GM23338 (cell line): Measurements from ENCODE around the gene ABAT. TPM values are rescaled to one million over a fixed set of nuclear protein-coding genes. Genes with fewer than 3 reads are reported as not detected.

Experiments
- ATAC-seq: fragments of 200-7000 bp; cut with Tn5 transposase; 3 replicates; pipeline ENCODE4 v1.9.1; 2020
- DNase-seq: peaks from one replicate; pipeline ENCODE4 v3.0.0-alpha.2; 2015; ENCODE audit warnings: low spot score
- H2AFZ ChIP-seq: fragments of 200-600 bp; sonication (generic); 2 replicates; pipeline ENCODE4 v1.8.0; 2016; ENCODE audit warnings: antibody characterized with exemption, mild to moderate bottlenecking, moderate library complexity
- H3F3A ChIP-seq: fragments of 200-600 bp; sonication (generic); replicated peaks from 2 replicates; pipeline ENCODE4 v1.8.0; 2017; ENCODE audit warnings: antibody characterized with exemption, mixed run types, low read depth
- H3K27ac ChIP-seq: fragments of 200-600 bp; sonication (generic); 2 replicates; pipeline ENCODE4 v1.6.1; 2016; ENCODE audit warnings: low read depth
- H3K27me3 ChIP-seq: fragments of 200-600 bp; sonication (generic); 2 replicates; pipeline ENCODE4 v1.8.0; 2016; ENCODE audit warnings: mild to moderate bottlenecking, mixed run types, moderate library complexity; ENCODE audit not compliant: insufficient read depth
- H3K36me3 ChIP-seq: fragments of 200-600 bp; sonication (generic); 2 replicates; pipeline ENCODE4 v1.8.0; 2016; ENCODE audit warnings: mild to moderate bottlenecking; ENCODE audit not compliant: insufficient read depth
- H3K4me1 ChIP-seq: fragments of 200-600 bp; sonication (generic); 2 replicates; pipeline ENCODE4 v1.8.0; 2016; ENCODE audit warnings: mild to moderate bottlenecking, moderate library complexity; ENCODE audit not compliant: insufficient read depth
- H3K4me2 ChIP-seq: fragments of 200-600 bp; sonication (generic); 2 replicates; pipeline ENCODE4 v1.7.1; 2017; ENCODE audit warnings: mixed run types
- H3K4me3 ChIP-seq: fragments of 200-600 bp; sonication (generic); 2 replicates; pipeline ENCODE4 v1.6.1; 2016; ENCODE audit warnings: mixed run types
- H3K79me2 ChIP-seq: fragments of 200-600 bp; sonication (generic); replicated peaks from 2 replicates; pipeline ENCODE4 v1.8.0; 2017; ENCODE audit warnings: mild to moderate bottlenecking; ENCODE audit not compliant: insufficient read depth
- H3K9me2 ChIP-seq: fragments of 200-600 bp; sonication (generic); 2 replicates; pipeline ENCODE4 v1.8.0; 2017; ENCODE audit not compliant: insufficient read depth
- H4K20me1 ChIP-seq: fragments of 200-600 bp; sonication (generic); replicated peaks from 2 replicates; pipeline ENCODE4 v1.8.0; 2017; ENCODE audit warnings: mild to moderate bottlenecking; ENCODE audit not compliant: insufficient read depth
- H3K27ac Mint-ChIP-seq: 2 replicates; pipeline ENCODE4 v1.8.0; 2020; ENCODE audit warnings: inconsistent platforms, mild to moderate bottlenecking, moderate library complexity, mixed read lengths
- H3K27me3 Mint-ChIP-seq: 3 replicates; pipeline ENCODE4 v1.8.0; 2022; ENCODE audit warnings: low read depth, mild to moderate bottlenecking, moderate library complexity, mixed read lengths, inconsistent platforms; ENCODE audit not compliant: insufficient read depth, poor library complexity
- H3K36me3 Mint-ChIP-seq: 3 replicates; pipeline ENCODE4 v1.8.0; 2021; ENCODE audit warnings: low read depth, mild to moderate bottlenecking, inconsistent platforms, moderate library complexity, mixed read lengths
- H3K4me1 Mint-ChIP-seq: 3 replicates; pipeline ENCODE4 v1.8.0; 2020; ENCODE audit warnings: mild to moderate bottlenecking, inconsistent platforms, mixed read lengths
- H3K4me3 Mint-ChIP-seq: 3 replicates; pipeline ENCODE4 v1.8.0; 2021; ENCODE audit warnings: moderate library complexity, mild to moderate bottlenecking, inconsistent platforms, mixed read lengths
- H3K9me3 Mint-ChIP-seq: 3 replicates; pipeline ENCODE4 v1.8.0; 2020; ENCODE audit warnings: moderate library complexity, mild to moderate bottlenecking, inconsistent platforms, mixed read lengths
- CREB1 ChIP-seq: fragments of 250-450 bp; sonication (Bioruptor Pico); IDR thresholded peaks from 2 replicates; pipeline ENCODE4 v1.5.0; 2020; ENCODE audit warnings: low read depth, mild to moderate bottlenecking, moderate library complexity
- EZH2phosphoT487 ChIP-seq: fragments of 200-600 bp; sonication (generic); IDR thresholded peaks from one replicate; pipeline ENCODE4 v1.8.1; 2018; ENCODE audit warnings: antibody characterized with exemption; ENCODE audit not compliant: unreplicated experiment
- JUNB ChIP-seq: IDR thresholded peaks from one replicate; pipeline ENCODE4 v1.6.1; 2016; ENCODE audit warnings: antibody characterized with exemption; ENCODE audit not compliant: unreplicated experiment
- NANOG ChIP-seq: IDR thresholded peaks from 2 replicates; pipeline ENCODE4 v1.6.1; 2016; ENCODE audit warnings: antibody characterized with exemption, borderline replicate concordance
- POLR2AphosphoS5 ChIP-seq: IDR thresholded peaks from 2 replicates; pipeline ENCODE4 v1.6.1; 2016; ENCODE audit warnings: antibody characterized with exemption, low read depth
- STAT1 ChIP-seq: IDR thresholded peaks from one replicate; pipeline ENCODE4 v1.6.1; 2016; ENCODE audit warnings: antibody characterized with exemption; ENCODE audit not compliant: unreplicated experiment
- ZNF114 ChIP-seq: fragments of 250-450 bp; sonication (Bioruptor Pico); IDR thresholded peaks from 2 replicates; pipeline ENCODE4 v1.5.0; 2020; ENCODE audit warnings: mild to moderate bottlenecking, moderate library complexity
- polyA plus RNA-seq: library from polyadenylated mRNA; unstranded; fragments of >200 nt; fragmentation: Nextera tagmentation; extraction: Ambion mirVana; gene quantifications from 2 replicates; pipeline ENCODE4 v1.2.1, GENCODE V29; 2016
- total RNA-seq: library from RNA; depleted of rRNA; stranded (reverse); fragments of >200 nt; shearing (Covaris generic); gene quantifications from 2 replicates; pipeline ENCODE4 v1.2.3, GENCODE V29; 2014
- TF ChIP-seq, protein P1 (sequence below): IDR thresholded peaks from one replicate; pipeline ENCODE4 v1.6.1; 2018; ENCODE audit warnings: antibody characterized with exemption; ENCODE audit not compliant: unreplicated experiment
- TF ChIP-seq, protein P2 (sequence below): IDR thresholded peaks from 2 replicates; pipeline ENCODE4 v1.6.1; 2016; ENCODE audit warnings: antibody characterized with exemption

Gene ABAT
- total and polyA plus RNA-seq, 2 experiments from 2014 or later, result 4.4 to 8.8 TPM

DNA sequence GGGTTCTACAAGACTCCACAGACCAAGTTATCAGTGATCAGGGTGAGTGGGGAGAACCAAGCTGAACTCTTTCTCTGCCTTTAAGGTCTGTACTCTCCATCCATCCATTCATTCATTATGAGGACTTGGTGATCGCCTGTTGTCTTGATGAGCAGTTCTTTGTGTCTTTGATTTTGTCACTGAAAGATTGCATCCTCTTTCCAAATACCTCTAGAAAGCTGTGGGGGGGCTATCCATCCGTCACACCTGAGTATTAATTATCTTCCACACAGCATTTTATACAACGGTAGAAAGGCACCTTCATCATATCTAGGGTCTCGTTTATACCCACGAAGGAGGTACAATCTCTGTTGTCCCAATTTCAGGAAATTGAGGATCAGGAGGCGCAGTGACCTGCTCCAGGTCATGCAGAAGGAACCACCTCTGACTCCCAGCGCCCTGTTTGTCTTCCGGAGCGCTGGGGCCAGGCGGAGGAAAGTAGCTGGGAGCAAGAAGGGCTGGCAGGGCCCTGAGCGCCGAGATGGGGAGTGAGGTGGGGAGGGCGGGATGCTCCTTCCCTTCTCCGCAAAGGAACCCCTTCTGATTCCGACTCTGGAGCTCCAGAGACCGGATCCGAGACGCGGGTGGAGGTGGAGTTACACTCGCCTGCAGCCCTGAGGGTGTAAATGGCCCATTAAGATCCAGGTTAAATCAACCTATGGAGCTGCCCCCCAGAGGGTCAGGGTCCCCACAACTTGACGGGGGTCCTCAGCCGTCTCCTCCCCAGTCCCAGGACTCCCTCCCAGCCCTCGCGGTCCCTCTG, 605 bp upstream of the ABAT start:
- DNase-seq, result peak; percentile 65
- H3K27ac Mint-ChIP-seq, result no peak overlapping the region

DNA sequence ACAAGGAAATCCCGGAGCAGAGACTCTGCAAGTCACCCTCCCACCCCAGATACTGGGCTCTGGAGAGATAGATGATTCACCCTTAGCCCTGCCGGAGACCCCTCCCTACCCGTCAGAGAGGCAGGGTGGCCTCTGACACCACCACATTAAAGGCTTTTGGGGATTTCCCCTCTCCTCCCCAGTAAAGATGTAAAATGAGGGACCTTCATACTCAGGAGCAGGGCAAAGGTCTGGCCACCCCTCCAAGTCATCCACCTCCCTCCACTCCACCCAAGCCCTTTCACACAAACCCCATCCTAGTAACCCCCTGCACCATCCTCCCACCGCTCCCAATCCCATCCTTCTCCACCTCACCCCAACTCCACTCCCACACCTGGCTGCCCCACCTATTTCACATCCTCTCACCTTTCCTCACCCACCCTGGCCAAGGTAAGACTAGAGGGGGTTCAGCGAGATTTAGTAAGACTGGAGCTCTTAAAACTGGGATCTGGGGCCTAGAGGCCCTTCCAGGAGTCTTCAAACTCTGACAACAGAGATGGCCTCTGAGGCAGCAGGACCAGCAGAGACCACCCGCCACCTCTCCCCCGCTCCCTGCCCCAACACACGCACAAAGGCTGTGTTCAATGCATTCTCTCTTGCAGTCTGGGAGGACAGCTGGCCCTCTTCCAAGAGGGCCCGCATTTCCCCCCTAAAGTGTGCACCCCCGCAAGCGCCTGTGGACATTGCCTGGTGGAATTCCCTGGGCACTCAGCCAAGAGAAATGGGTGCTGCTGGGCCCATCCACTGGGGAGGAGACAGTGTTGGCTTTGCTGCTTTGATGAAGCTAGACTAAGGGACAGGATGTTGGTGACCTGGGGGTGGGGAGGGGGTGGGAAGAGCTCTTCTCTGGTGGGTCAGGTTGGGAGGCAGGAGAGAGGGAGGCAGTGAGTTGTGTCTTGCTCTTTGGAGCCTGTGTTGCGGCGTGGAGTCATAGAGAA, 1.1 kb downstream of the ABAT start:
- Histone ChIP-seq H3K27ac (no peak overlapping the region), H3K36me3 (no peaks in the 10 kb centered on the region), H4K20me1 (no peaks in the 10 kb centered on the region), H3F3A (no peaks in the 10 kb centered on the region), H3K79me2 (no peaks in the 10 kb centered on the region), H3K4me2 (peak overlapping the region; percentile 92), H3K9me2 (no peaks in the 10 kb centered on the region), H3K4me1 (peaks cover 9% of the 10 kb centered on the region), H2AFZ (no peak overlapping the region), H3K27me3 (peaks cover 18% of the 10 kb centered on the region), H3K4me3 (peak overlapping the region; percentile 88)
- ATAC-seq (no peak), DNase-seq (no peak)
- peaks cover 3% of the 10 kb centered on the region; the same call in 1 of the 3 replicates for H3K36me3 Mint-ChIP-seq
- H3K27ac Mint-ChIP-seq, result no peak overlapping the region
- peak overlapping the region; percentile 79 for H3K4me3 Mint-ChIP-seq
- peaks cover 20% of the 10 kb centered on the region for H3K27me3 Mint-ChIP-seq
- H3K9me3 Mint-ChIP-seq, result no peaks in the 10 kb centered on the region
- peaks cover 20% of the 10 kb centered on the region for H3K4me1 Mint-ChIP-seq
- TF ChIP-seq, protein P1, sequence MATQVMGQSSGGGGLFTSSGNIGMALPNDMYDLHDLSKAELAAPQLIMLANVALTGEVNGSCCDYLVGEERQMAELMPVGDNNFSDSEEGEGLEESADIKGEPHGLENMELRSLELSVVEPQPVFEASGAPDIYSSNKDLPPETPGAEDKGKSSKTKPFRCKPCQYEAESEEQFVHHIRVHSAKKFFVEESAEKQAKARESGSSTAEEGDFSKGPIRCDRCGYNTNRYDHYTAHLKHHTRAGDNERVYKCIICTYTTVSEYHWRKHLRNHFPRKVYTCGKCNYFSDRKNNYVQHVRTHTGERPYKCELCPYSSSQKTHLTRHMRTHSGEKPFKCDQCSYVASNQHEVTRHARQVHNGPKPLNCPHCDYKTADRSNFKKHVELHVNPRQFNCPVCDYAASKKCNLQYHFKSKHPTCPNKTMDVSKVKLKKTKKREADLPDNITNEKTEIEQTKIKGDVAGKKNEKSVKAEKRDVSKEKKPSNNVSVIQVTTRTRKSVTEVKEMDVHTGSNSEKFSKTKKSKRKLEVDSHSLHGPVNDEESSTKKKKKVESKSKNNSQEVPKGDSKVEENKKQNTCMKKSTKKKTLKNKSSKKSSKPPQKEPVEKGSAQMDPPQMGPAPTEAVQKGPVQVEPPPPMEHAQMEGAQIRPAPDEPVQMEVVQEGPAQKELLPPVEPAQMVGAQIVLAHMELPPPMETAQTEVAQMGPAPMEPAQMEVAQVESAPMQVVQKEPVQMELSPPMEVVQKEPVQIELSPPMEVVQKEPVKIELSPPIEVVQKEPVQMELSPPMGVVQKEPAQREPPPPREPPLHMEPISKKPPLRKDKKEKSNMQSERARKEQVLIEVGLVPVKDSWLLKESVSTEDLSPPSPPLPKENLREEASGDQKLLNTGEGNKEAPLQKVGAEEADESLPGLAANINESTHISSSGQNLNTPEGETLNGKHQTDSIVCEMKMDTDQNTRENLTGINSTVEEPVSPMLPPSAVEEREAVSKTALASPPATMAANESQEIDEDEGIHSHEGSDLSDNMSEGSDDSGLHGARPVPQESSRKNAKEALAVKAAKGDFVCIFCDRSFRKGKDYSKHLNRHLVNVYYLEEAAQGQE, result no peak
- TF ChIP-seq EZH2phosphoT487, result no peak
- TF ChIP-seq, protein P2, sequence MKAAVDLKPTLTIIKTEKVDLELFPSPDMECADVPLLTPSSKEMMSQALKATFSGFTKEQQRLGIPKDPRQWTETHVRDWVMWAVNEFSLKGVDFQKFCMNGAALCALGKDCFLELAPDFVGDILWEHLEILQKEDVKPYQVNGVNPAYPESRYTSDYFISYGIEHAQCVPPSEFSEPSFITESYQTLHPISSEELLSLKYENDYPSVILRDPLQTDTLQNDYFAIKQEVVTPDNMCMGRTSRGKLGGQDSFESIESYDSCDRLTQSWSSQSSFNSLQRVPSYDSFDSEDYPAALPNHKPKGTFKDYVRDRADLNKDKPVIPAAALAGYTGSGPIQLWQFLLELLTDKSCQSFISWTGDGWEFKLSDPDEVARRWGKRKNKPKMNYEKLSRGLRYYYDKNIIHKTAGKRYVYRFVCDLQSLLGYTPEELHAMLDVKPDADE, result no peak
- TF ChIP-seq JUNB, result no peak
- no peak for TF ChIP-seq POLR2AphosphoS5
- no peak for TF ChIP-seq CREB1
- no peak for TF ChIP-seq ZNF114

More for the DNA sequence above, 605 bp upstream of the ABAT start:
- Histone ChIP-seq H3K27ac (no peak overlapping the region), H3K27me3 (peaks cover 18% of the 10 kb centered on the region), H2AFZ (peak overlapping the region; percentile 97), H3K79me2 (no peaks in the 10 kb centered on the region), H3K9me2 (no peaks in the 10 kb centered on the region), H3K4me1 (peaks cover 9% of the 10 kb centered on the region), H3K4me3 (peak overlapping the region; percentile 88), H3F3A (no peaks in the 10 kb centered on the region), H4K20me1 (no peaks in the 10 kb centered on the region), H3K36me3 (no peaks in the 10 kb centered on the region), H3K4me2 (peak overlapping the region; percentile 92)
- Mint-ChIP-seq H3K9me3 (no peaks in the 10 kb centered on the region), H3K4me3 (peak overlapping the region; percentile 79), H3K27me3 (peaks cover 21% of the 10 kb centered on the region), H3K4me1 (peaks cover 16% of the 10 kb centered on the region), H3K36me3 (no peaks in the 10 kb centered on the region)
- peak; percentile 61 for ATAC-seq
- TF ChIP-seq POLR2AphosphoS5 (peak; percentile 50; the same call in 1 of the 2 replicates), NANOG (no peak), STAT1 (no peak)
